Left ventricle myocardium inferior (tissue), 1 donor: ENCODE data around the gene GFRA4. TPM values are rescaled to one million over a fixed set of nuclear protein-coding genes. Genes with fewer than 3 reads are reported as not detected.

Experiments used
- DNase-seq: peaks from one replicate; pipeline ENCODE4 v3.0.0-alpha.2; 2020
- H3K27ac ChIP-seq: fragments of 200-600 bp; replicated peaks from 2 replicates; pipeline ENCODE4 v1.8.0; 2021
- H3K27me3 ChIP-seq: fragments of 200-600 bp; 2 replicates; pipeline ENCODE4 v1.8.0; 2021; ENCODE audit warnings: low read depth
- H3K36me3 ChIP-seq: fragments of 200-600 bp; 2 replicates; pipeline ENCODE4 v1.8.0; 2021
- H3K4me1 ChIP-seq: fragments of 200-600 bp; 2 replicates; pipeline ENCODE4 v1.8.0; 2021
- H3K4me3 ChIP-seq: fragments of 200-600 bp; 2 replicates; pipeline ENCODE4 v1.8.0; 2021; ENCODE audit warnings: mild to moderate bottlenecking, moderate library complexity
- H3K9me3 ChIP-seq: fragments of 200-600 bp; replicated peaks from 2 replicates; pipeline ENCODE4 v1.8.0; 2021
- CTCF ChIP-seq: fragments of 200-600 bp; IDR thresholded peaks from 2 replicates; pipeline ENCODE4 v1.8.0; 2021; ENCODE audit warnings: antibody characterized with exemption, mild to moderate bottlenecking, borderline replicate concordance
- intact Hi-C: fragments of 100-400 bp; cut with micrococcal nuclease; formaldehyde crosslinking; loops from one replicate; pipeline ENCODE4 v1.11.0; 2022
- total RNA-seq: library from RNA; stranded (reverse); fragmentation: NEBNext Ultra II Directional; extraction: Animal tissue kit (Norgen Biotek cat#: 25700); gene quantifications from one replicate; pipeline ENCODE4 v1.2.1, GENCODE V29; 2021
- donor health status: DM: no; HTN: yes; CAD: no; lungs with severe emphysema.

Gene GFRA4
- total RNA-seq, 1 donor from 2014 or later = not detected

DNA sequence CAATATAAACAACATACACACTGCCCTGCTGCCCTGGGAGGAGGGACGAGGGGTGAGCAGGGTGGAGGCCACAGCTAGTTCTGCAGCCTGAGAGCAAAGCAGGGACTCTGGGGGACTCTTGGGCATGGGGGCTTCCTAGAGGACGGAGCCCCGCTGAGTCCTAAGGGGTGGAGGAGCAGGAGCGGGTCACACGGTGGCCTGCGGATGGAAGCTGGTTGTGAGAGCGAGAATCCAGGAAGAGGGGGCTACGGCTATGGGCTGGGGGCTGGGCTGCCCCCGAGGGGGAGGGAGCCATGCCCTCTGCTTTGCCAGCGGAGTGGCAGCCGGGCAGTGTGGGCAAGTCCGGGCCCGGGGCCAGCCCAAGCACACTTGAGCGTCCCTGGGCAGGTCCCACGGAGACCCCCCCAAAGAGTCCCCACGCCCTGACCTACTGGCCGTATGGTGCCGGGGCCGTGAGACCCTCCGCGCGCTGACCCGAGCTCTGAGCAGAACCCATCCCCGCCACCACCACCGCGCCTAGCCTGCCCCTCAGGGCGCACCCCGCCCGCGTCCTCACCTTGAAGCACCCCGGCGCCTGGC lies 18.2 kb upstream of the GFRA4 start:
- H3K4me1 ChIP-seq = peaks cover 47% of the 10 kb centered on the region

DNA sequence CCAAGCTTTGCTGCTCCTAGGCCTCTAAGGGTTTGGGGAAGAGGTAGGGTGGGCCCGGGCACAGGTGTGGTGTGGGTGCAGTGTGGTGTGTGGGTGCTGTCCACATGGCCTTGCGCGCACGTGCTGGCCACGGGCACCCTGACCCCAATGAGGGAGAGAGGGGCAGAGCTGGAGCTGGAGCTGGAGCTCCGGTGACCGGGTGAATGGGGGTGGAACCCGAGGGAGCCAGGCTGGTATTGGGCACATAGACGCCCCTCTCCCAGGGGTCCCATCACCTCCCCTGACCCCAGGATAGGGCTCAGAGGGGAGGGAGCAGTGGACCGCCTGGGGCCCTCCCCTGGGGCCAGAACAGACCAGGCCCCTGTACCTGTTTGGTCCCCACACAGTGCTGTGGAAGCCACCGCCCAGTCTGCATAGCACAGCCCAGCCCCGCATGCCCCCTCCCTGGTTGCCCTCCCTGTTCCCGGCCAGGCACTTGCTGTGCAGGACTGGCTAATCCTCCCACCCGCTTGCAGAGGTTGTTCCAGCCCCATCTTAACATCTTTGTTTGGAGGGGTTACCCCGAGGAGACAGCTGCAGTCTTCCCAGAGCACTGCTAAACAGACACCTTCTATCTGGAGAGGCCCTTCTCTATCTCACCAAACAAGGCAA lies 17.6 kb upstream of the GFRA4 start:
- peak overlapping the region; percentile 83 for H3K27ac ChIP-seq
- intact Hi-C loops = no loop called here
- H3K27me3 ChIP-seq = peaks cover 45% of the 10 kb centered on the region
- TF ChIP-seq CTCF = no peak
- H3K9me3 ChIP-seq = no peaks in the 10 kb centered on the region
- no peak for DNase-seq
- peaks cover 44% of the 10 kb centered on the region for H3K4me1 ChIP-seq
- H3K36me3 ChIP-seq = no peaks in the 10 kb centered on the region
- H3K4me3 ChIP-seq = peak overlapping the region; percentile 72

More for the DNA sequence above, 18.2 kb upstream of the GFRA4 start:
- peaks cover 39% of the 10 kb centered on the region for H3K27me3 ChIP-seq
- H3K36me3 ChIP-seq = no peaks in the 10 kb centered on the region
- no peak for DNase-seq
- H3K4me3 ChIP-seq = peak overlapping the region; percentile 72
- no peak for TF ChIP-seq CTCF
- H3K9me3 ChIP-seq = no peaks in the 10 kb centered on the region
- intact Hi-C loops = no loop called here
- H3K27ac ChIP-seq = peak overlapping the region; percentile 83

GRCh38 chr20:3679749-3680700 lies 16.8 kb upstream of the GFRA4 start:
- H3K36me3 ChIP-seq = no peaks in the 10 kb centered on the region
- H3K4me3 ChIP-seq = peak overlapping the region; percentile 72
- peak; percentile 56 for DNase-seq
- H3K4me1 ChIP-seq = peaks cover 44% of the 10 kb centered on the region
- no peaks in the 10 kb centered on the region for H3K9me3 ChIP-seq
- TF ChIP-seq CTCF = no peak
- intact Hi-C loops = no loop called here
- peaks cover 53% of the 10 kb centered on the region for H3K27me3 ChIP-seq
- H3K27ac ChIP-seq = peak overlapping the region; percentile 83

DNA sequence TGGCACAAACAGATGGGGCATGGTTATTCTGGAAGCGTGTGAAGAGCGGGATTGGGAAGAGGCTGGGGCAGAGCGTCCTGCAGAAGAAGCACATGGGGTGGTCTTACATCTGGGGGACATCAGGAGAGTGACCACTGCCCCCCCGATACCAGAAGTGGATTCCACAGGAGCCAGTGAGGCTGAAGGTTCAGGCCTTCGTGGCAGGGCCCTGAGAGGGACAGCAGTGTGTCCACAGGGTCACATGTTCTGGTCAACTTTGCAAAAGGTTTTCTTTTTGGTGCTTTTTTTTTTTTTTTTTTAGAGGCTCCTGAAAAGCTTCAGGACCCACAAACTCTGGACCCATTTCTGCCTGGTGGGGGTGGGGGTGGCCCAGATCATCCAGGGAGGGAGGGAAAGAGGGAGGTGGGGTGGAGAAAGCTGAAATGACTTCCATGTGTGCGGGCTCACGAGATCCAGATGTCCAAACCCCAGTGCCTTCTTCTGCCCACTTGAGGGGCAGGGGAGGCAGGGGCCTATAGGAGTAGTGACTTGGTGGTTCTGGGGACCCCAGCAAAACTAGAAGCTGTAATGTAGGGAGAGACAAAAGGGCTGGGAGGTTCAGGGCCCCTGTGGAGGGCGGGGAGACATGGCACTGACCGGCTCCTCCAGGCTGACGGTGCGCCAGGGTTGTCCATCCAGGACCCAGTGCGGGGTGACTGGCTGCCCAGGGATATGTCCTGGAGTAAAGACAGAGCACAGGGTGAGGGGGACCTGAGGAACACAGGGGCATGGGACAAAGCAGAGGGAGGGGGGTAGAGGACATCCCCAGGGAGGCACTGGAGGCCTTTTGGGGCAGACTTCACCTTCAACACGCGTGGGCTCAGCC lies 15.9 kb upstream of the GFRA4 start:
- Histone ChIP-seq H3K9me3 (no peaks in the 10 kb centered on the region), H3K4me1 (peaks cover 44% of the 10 kb centered on the region), H3K4me3 (peak overlapping the region; percentile 72), H3K27me3 (peaks cover 63% of the 10 kb centered on the region), H3K27ac (peak overlapping the region; percentile 83), H3K36me3 (no peaks in the 10 kb centered on the region)
- no peak for TF ChIP-seq CTCF
- intact Hi-C loops = no loop called here
- no peak for DNase-seq

- no peak for DNase-seq
- no peak for TF ChIP-seq CTCF
- intact Hi-C loops = no loop called here
- Histone ChIP-seq H3K4me1 (peaks cover 44% of the 10 kb centered on the region), H3K27ac (peak overlapping the region; percentile 83), H3K4me3 (no peak overlapping the region), H3K9me3 (no peaks in the 10 kb centered on the region), H3K27me3 (peaks cover 66% of the 10 kb centered on the region), H3K36me3 (no peaks in the 10 kb centered on the region)
These were observed 15.0 kb upstream of the GFRA4 start for GRCh38 chr20:3678198-3678597.
